NB4 (cell line): ENCODE data around the gene USP9Y.

ENCODE experiments used
- CTCF ChIP-seq: IDR thresholded peaks from one replicate; pipeline ENCODE4 v1.5.1; 2012; ENCODE audit warnings: low read depth, low read length
- MAX ChIP-seq: IDR thresholded peaks from 2 replicates; pipeline ENCODE4 v1.6.1; 2011; ENCODE audit warnings: low read depth, low read length
- POLR2A ChIP-seq: IDR thresholded peaks from 2 replicates; pipeline ENCODE4 v1.6.1; 2011; ENCODE audit warnings: mild to moderate bottlenecking; ENCODE audit not compliant: insufficient read length; ENCODE audit errors: extremely low read depth

- TF ChIP-seq CTCF = no peak
- no peak for TF ChIP-seq POLR2A
- TF ChIP-seq MAX = no peak
These were observed 40.4 kb downstream of the USP9Y start for GRCh38 chrY:12741414-12741813.
